Endodermal cell (in vitro differentiated cells): ENCODE results near the gene ADPRS. TPM values are rescaled to one million over a fixed set of nuclear protein-coding genes. Genes with fewer than 3 reads are reported as not detected.

Source experiments
- DNase-seq: peaks from one replicate; pipeline ENCODE4 v3.0.0-alpha.2; 2017
- H3K27ac ChIP-seq: 2 replicates; pipeline ENCODE4 v1.5.1; 2013; ENCODE audit warnings: mild to moderate bottlenecking, low read depth, low read length, moderate library complexity
- H3K27me3 ChIP-seq: 2 replicates; pipeline ENCODE4 v1.6.1; 2013; ENCODE audit warnings: mild to moderate bottlenecking, low read length, moderate library complexity; ENCODE audit not compliant: insufficient read depth, control insufficient read depth, poor library complexity, severe bottlenecking
- H3K36me3 ChIP-seq: 2 replicates; pipeline ENCODE4 v1.7.0; 2013; ENCODE audit warnings: mild to moderate bottlenecking, low read length, moderate library complexity; ENCODE audit not compliant: control insufficient read depth, insufficient read depth
- H3K4me1 ChIP-seq: one replicate; pipeline ENCODE4 v1.7.0; 2013; ENCODE audit warnings: low read length; ENCODE audit not compliant: control insufficient read depth, insufficient read depth
- H3K4me3 ChIP-seq: 2 replicates; pipeline ENCODE4 v1.5.1; 2013; ENCODE audit warnings: mild to moderate bottlenecking, low read length, moderate library complexity
- H3K9ac ChIP-seq: 2 replicates; pipeline ENCODE4 v1.6.1; 2013; ENCODE audit warnings: mild to moderate bottlenecking, low read length, moderate library complexity; ENCODE audit not compliant: poor library complexity, severe bottlenecking; ENCODE audit errors: extremely low read depth
- H3K9me3 ChIP-seq: 2 replicates; pipeline ENCODE4 v1.6.1; 2013; ENCODE audit warnings: mild to moderate bottlenecking, low read length, moderate library complexity; ENCODE audit not compliant: control insufficient read depth
- H3K27ac Mint-ChIP-seq: 2 replicates; pipeline ENCODE4 v1.8.0; 2020; ENCODE audit warnings: mixed read lengths
- H3K27me3 Mint-ChIP-seq: 2 replicates; pipeline ENCODE4 v1.8.0; 2021; ENCODE audit warnings: mild to moderate bottlenecking, mixed read lengths; ENCODE audit not compliant: insufficient read depth
- H3K36me3 Mint-ChIP-seq: 2 replicates; pipeline ENCODE4 v1.8.0; 2020; ENCODE audit warnings: low read depth, mixed read lengths
- H3K4me1 Mint-ChIP-seq: 2 replicates; pipeline ENCODE4 v1.8.0; 2020; ENCODE audit warnings: mixed read lengths
- H3K4me3 Mint-ChIP-seq: 2 replicates; pipeline ENCODE4 v1.8.0; 2020; ENCODE audit warnings: mild to moderate bottlenecking, moderate library complexity, mixed read lengths
- H3K9me3 Mint-ChIP-seq: 2 replicates; pipeline ENCODE4 v1.8.0; 2020; ENCODE audit warnings: mild to moderate bottlenecking, mixed read lengths
- WGBS, 2 experiments: methylation state at CpG; one replicate each; pipeline versions ENCODE4 v1.1.5 to v1.1.7; 2013; ENCODE audit warnings: missing lambda C conversion rate in 2 of 2, mixed read lengths in 1 of 2; ENCODE audit not compliant: insufficient coverage in 1 of 2, insufficient read length in 1 of 2; 5-methylcytosine and 5-hydroxymethylcytosine counted together
- total RNA-seq, 2 donors: library from RNA; stranded (reverse); fragmentation: NEBNext Ultra II Directional in 1 of 2; extraction: Animal tissue kit (Norgen Biotek cat#: 25700) in 1 of 2; gene quantifications; 2 replicates in 1 of 2; 3 replicates in 1 of 2; pipeline ENCODE4 v1.2.1, GENCODE V29; 2021
- TF ChIP-seq, protein P1 (sequence below): fragments of 200-600 bp; sonication (generic); conservative IDR thresholded peaks from 2 replicates; pipeline ENCODE4 v1.5.0; 2021; ENCODE audit warnings: antibody characterized with exemption, mild to moderate bottlenecking

The ADPRS gene
- total RNA-seq, 2 donors from 2014 or later: 22.1 to 25.3 TPM

DNA sequence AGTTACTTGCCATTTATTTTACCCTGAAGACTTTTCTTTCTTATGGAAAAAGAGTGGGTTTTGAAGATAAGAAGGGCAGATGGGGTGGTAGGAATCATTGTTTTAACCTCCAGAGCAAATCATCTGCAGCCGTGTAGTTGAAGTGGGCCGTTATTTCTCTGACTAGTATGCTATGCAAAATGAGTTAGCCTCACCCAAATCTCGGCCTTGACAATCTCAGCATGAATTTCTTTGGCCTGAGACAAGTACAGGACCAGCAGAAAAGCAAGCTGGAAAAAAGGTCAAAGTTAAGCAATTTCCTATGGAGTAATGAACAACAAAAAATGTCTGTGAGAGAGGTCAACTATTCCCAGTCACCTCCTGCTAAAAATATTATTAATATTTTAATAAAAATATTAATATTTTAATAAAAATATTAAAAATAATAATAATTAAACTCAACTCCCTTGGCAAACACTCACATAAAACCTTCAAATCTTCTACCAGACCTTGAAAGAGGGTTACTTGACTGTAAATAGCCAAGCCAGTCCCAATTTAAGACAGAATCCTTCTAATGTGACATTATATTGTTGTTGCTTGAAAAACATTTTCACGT, 11.6 kb upstream of the ADPRS start:
- Histone ChIP-seq H3K27me3 (no peaks in the 10 kb centered on the region), H3K27ac (no peak overlapping the region), H3K9me3 (no peaks in the 10 kb centered on the region), H3K4me1 (no peaks in the 10 kb centered on the region), H3K4me3 (no peak overlapping the region), H3K9ac (no peak overlapping the region), H3K36me3 (no peaks in the 10 kb centered on the region)
- H3K9me3 Mint-ChIP-seq: no peaks in the 10 kb centered on the region
- H3K27me3 Mint-ChIP-seq: peaks cover 5% of the 10 kb centered on the region
- WGBS, 2 experiments: 85 to 91% methylated on average over 4 of the region's 4 CpGs
- H3K4me3 Mint-ChIP-seq: no peak overlapping the region
- DNase-seq: no peak
- no peak overlapping the region for H3K27ac Mint-ChIP-seq
- H3K4me1 Mint-ChIP-seq: no peaks in the 10 kb centered on the region
- TF ChIP-seq, protein P1, sequence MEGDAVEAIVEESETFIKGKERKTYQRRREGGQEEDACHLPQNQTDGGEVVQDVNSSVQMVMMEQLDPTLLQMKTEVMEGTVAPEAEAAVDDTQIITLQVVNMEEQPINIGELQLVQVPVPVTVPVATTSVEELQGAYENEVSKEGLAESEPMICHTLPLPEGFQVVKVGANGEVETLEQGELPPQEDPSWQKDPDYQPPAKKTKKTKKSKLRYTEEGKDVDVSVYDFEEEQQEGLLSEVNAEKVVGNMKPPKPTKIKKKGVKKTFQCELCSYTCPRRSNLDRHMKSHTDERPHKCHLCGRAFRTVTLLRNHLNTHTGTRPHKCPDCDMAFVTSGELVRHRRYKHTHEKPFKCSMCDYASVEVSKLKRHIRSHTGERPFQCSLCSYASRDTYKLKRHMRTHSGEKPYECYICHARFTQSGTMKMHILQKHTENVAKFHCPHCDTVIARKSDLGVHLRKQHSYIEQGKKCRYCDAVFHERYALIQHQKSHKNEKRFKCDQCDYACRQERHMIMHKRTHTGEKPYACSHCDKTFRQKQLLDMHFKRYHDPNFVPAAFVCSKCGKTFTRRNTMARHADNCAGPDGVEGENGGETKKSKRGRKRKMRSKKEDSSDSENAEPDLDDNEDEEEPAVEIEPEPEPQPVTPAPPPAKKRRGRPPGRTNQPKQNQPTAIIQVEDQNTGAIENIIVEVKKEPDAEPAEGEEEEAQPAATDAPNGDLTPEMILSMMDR: no peak
- no peaks in the 10 kb centered on the region for H3K36me3 Mint-ChIP-seq

DNA sequence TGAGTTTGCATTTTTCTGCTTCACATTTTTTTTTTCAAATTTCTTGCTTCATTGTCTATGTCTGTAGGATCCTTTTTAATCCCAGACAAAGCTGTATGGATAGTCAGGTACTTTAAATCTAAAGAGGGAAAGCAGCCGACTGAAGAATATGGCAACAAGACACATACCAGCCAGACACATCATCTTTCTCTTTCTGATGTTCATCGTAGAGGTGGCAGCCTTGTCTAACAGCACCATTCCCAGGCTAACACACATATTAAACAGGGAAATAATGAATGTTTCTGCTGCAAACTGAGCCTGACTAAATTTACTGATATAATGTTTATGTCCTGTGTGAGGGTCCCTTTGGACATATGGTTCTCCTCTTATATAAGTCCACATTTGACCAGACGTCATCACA, 8.5 kb upstream of the ADPRS start:
- Mint-ChIP-seq H3K4me3 (no peak overlapping the region), H3K27ac (no peak overlapping the region), H3K27me3 (peaks cover 13% of the 10 kb centered on the region), H3K4me1 (no peaks in the 10 kb centered on the region), H3K9me3 (no peaks in the 10 kb centered on the region), H3K36me3 (no peaks in the 10 kb centered on the region)
- Histone ChIP-seq H3K27me3 (no peaks in the 10 kb centered on the region), H3K36me3 (no peaks in the 10 kb centered on the region), H3K27ac (no peak overlapping the region), H3K4me1 (no peaks in the 10 kb centered on the region), H3K9me3 (no peaks in the 10 kb centered on the region), H3K4me3 (no peak overlapping the region), H3K9ac (no peak overlapping the region)
- 87% methylated on average over 3 of the region's 3 CpGs; no CpG with 5 or more reads in 1 of the 2 experiments for WGBS, 2 experiments
- TF ChIP-seq, protein P1: no peak
- no peak for DNase-seq

DNA sequence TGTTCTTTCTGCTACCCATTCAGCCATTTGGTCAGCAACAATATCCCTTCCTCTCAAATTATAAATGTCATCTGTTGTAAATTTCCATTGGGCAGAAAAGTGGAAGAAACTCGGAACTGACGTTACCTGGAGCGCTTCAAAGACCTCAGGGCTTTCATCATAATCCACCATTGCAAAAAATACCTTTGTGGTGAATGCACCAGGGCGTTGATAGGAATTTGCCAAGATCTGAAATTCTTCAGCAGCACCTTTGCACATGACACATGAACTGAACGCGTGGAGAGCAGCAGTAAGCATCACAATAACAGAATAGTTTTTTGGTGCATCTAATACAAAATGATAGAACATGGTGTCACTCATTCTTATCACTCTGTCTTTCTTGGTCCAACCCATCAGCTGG, 7.9 kb upstream of the ADPRS start:
- Histone ChIP-seq H3K9ac (no peak overlapping the region), H3K9me3 (no peaks in the 10 kb centered on the region), H3K27me3 (no peaks in the 10 kb centered on the region), H3K4me3 (no peak overlapping the region), H3K4me1 (no peaks in the 10 kb centered on the region), H3K36me3 (no peaks in the 10 kb centered on the region), H3K27ac (no peak overlapping the region)
- Mint-ChIP-seq H3K4me1 (no peaks in the 10 kb centered on the region), H3K4me3 (no peak overlapping the region), H3K9me3 (no peaks in the 10 kb centered on the region), H3K27ac (no peak overlapping the region), H3K27me3 (peaks cover 13% of the 10 kb centered on the region), H3K36me3 (no peaks in the 10 kb centered on the region)
- TF ChIP-seq, protein P1: no peak
- DNase-seq: no peak
- 94 to 96% methylated on average over 5 to 6 of the region's 6 CpGs for WGBS, 2 experiments
